GM18499 (cell line): ENCODE measurements around the gene PCDHA1.
A peak's percentile ranks its signal among the peaks of the same experiment; 100 is the strongest.

Source experiments
- ATAC-seq: cut with Tn5 transposase; IDR thresholded peaks from one replicate; pipeline ENCODE4 v1.9.1; 2021; ENCODE audit warnings: moderate number of reproducible peaks; ENCODE audit not compliant: insufficient read depth, unreplicated experiment

The PCDHA1 gene

GRCh38 chr5:141032626-141033025 is 246.7 kb downstream of the PCDHA1 start:
- ATAC-seq, result no peak

- no peak for ATAC-seq
Observed at GRCh38 chr5:141039061-141039460, 253.1 kb downstream of the PCDHA1 start.

- no peak for ATAC-seq
Observed at GRCh38 chr5:141039517-141039916, 253.6 kb downstream of the PCDHA1 start.

DNA sequence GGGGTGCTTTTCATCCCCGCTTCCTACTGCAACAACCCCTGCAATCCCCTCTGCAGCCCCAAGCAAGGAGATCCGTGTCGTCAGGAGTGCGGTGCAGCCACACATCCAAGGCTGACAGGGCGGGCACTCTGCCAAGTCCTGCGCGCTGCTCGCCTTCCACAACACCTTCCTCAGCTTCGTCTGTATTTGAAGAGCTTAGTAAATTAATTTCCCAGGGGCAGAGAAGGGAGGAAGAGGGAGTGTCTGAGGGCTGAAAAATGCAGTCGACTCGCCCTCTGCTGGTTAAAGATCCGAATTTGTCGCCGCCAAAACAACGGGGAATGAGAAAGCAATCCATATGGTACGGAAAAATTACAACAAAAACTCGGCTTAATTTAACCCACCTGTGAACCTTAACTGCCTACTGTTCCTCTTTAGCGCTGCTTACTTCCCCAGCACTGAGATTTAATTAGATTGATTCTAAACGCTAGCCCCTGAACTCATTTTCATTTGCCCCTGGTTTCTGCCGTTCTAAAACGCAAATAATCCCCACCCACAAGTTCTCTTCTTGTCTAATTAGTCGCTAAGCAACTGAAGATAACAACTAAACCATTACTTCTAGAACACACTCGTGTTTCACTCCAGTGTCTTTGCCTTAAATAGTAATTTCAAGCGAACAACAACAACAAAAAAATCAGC is 254.3 kb downstream of the PCDHA1 start:
- no peak for ATAC-seq

- peak; percentile 55 for ATAC-seq
Observed at GRCh38 chr5:141040771-141041426, 255.0 kb downstream of the PCDHA1 start.

- no peak for ATAC-seq
Observed at GRCh38 chr5:141041427-141041785, 255.5 kb downstream of the PCDHA1 start.

DNA sequence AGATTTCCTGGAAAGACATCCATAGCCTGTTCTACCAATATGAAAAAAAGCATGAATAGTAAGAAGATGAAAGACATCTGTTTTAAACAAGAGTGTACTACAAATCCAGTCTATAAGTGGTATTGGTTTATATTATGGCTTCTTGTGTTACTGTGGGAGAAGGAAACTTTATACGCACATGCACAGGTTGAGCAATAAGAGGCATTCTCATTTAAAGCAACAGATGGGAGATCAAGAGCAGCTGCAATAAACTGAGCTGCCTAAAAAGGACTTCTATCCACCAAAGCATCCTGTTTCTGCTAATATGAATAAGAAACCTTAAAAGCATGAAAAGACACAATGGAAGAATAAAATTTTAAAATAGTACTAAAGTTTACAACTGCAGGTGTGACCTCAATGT is 256.6 kb downstream of the PCDHA1 start:
- no peak for ATAC-seq

DNA sequence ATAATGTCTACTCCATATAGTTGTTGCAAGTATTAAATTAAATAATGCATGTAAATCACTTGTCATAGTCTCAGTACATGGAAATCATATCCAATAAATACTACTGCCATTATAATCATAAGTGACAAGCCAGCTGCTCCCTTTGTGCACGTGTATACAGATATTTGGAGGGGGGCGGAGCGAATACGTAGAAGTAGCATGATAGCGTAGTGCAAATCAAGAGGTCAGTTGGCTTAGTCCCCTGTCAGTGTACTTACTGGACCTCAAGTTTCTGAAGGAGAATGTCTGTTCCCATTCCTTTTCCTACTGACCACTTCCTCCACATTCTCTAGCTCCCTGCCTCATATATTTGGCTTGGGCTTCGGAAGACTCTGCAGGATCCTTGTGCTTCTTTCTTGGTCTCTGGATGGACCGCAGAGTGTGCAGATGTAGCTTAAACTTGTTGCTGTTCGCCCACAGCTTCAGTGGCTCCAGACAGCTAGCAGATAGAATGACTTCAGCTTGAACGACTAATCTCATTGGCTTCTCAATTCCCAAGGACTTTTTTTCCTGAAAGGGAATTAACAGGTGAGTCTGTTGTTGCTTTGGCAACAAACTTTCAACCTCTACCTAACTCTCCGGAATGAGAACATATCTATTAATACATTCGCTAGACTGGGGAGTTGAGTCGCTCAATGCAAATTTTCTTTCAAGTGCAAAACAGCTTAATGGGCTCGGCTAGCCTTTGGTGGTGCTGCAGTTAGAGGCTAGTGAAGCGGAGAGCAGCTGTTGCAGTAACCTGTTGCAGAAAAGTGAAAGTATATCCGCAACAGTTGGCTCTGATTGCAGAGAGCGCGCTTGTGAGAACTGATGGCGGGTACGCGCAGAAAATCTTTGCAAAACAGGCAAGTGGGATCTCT is 264.9 kb downstream of the PCDHA1 start, which contains the start of gene PCDHB1:
Gene PCDHB1, plus strand, starts transcription at position 753 of the 899 bp plus-strand sequence. Its CDS starts 97 bp downstream, at position 850.
- ATAC-seq, result no peak

GRCh38 chr5:141051521-141051866 is 265.6 kb downstream of the PCDHA1 start:
- no peak for ATAC-seq
